Heart left ventricle (tissue), 16 donors: ENCODE data around the gene TSC1. TPM values are rescaled to one million over a fixed set of nuclear protein-coding genes. Genes with fewer than 3 reads are reported as not detected.

Experiments used
- ATAC-seq, 4 donors: fragments of 200-7000 bp; cut with Tn5 transposase; one replicate each; pipeline ENCODE4 v1.9.1; 2020 to 2022; ENCODE audit warnings: moderate library complexity in 4 of 4, mild to moderate bottlenecking in 3 of 4, moderate number of reproducible peaks in 1 of 4
- DNase-seq, 5 donors: peaks; one replicate each; pipeline ENCODE4 v3.0.0-alpha.2; 2020
- H3K27ac ChIP-seq, 12 donors: fragments of 200-600 bp; sonication (generic) in 4 of 12; one replicate each; pipeline versions ENCODE4 v1.5.0 to v1.8.0; 2016 to 2022; ENCODE audit warnings: mild to moderate bottlenecking in 2 of 12
- H3K27me3 ChIP-seq, 9 donors: fragments of 200-600 bp; sonication (generic) in 2 of 9; one replicate each; pipeline versions ENCODE4 v1.5.1 to v1.8.0; 2016 to 2022; ENCODE audit warnings: mild to moderate bottlenecking in 3 of 9
- H3K36me3 ChIP-seq, 9 donors: fragments of 200-600 bp; sonication (generic) in 2 of 9; one replicate each; pipeline versions ENCODE4 v1.5.0 to v1.8.0; 2018 to 2022; ENCODE audit warnings: mild to moderate bottlenecking in 2 of 9
- H3K4me1 ChIP-seq, 12 donors: fragments of 200-600 bp; sonication (generic) in 4 of 12; one replicate each; pipeline versions ENCODE4 v1.5.0 to v1.8.0; 2016 to 2022; ENCODE audit warnings: mild to moderate bottlenecking in 3 of 12
- H3K4me3 ChIP-seq, 12 donors: fragments of 200-600 bp; sonication (generic) in 4 of 12; one replicate each; pipeline versions ENCODE4 v1.5.0 to v1.8.0; 2017 to 2022; ENCODE audit warnings: mild to moderate bottlenecking in 9 of 12, moderate library complexity in 4 of 12
- H3K9me3 ChIP-seq, 12 donors: fragments of 200-600 bp; sonication (generic) in 4 of 12; one replicate each; pipeline versions ENCODE4 v1.5.0 to v1.8.0; 2016 to 2022; ENCODE audit warnings: mild to moderate bottlenecking in 1 of 12
- POLR2A ChIP-seq, 2 donors: fragments of 450-650 bp; IDR thresholded peaks; one replicate each; pipeline ENCODE4 v1.6.1; 2017; ENCODE audit warnings: antibody characterized with exemption in 2 of 2, mild to moderate bottlenecking in 2 of 2, moderate library complexity in 2 of 2
- WGBS, 4 donors: extraction: QIAGEN DNeasy Blood & Tissue Kit in 2 of 4; methylation state at CpG; one replicate each; pipeline versions ENCODE4 v1.1.5 to v1.1.7; 2013 to 2018; 5-methylcytosine and 5-hydroxymethylcytosine counted together
- intact Hi-C, 10 donors: fragments of 100-400 bp; cut with DNase I; formaldehyde crosslinking; loops; one replicate each; pipeline versions ENCODE4 v1.11.1 to v1.14.2; 2022
- polyA plus RNA-seq, 2 donors: library from polyadenylated mRNA; stranded (reverse); fragments of 200-250 nt; gene quantifications; one replicate each; pipeline ENCODE4 v1.2.3, GENCODE V29; 2013
- total RNA-seq, 9 donors: library from RNA; depleted of rRNA in 2 of 9; stranded (reverse); fragments of >200 nt in 2 of 9; fragmentation: NEBNext Ultra II Directional in 3 of 9; extraction: Animal tissue kit (Norgen Biotek cat#: 25700) in 3 of 9; gene quantifications; one replicate each; pipeline versions ENCODE4 v1.1.0 to v1.2.4, GENCODE V29; 2016 to 2023
- TF ChIP-seq, protein P1 (sequence below), 12 donors: fragments of 200-600 bp; sonication (generic) in 4 of 12; IDR thresholded peaks; one replicate each; pipeline versions ENCODE4 v1.5.0 to v1.8.0; 2018 to 2022; ENCODE audit warnings: antibody characterized with exemption in 12 of 12, mild to moderate bottlenecking in 5 of 12
- donor health status: ischemic (EF 13 %, LVEDD 7.1; RV severe dilation, severe dysfunction).
- donor health status: healthy with polysubstance abuse.
- donor health status: DM: no; HTN: yes; CAD: no.
- donor health status: DM: no; HTN: no; CAD: no.
- donor health status: ischemic (EF 25% LVEDD 6.9; RV normal size, moderate dysfunction).
- donor health status: ischemic (EF 25% LVEDD 5.7; RV mildly dilated, moderate dysfunction).
- donor health status: healthy.
- donor health status: DM: yes; HTN: yes; CAD: no.
- donor health status: ischemic (EF 35%, LVEDD 5.7; RV mildly dilated, moderate dysfunction).
- donor health status: nonischemic (EF 11% LVEDD 7.7; RV severe dilation, severe dysfunction).
- donor health status: DM: yes; HTN: yes; CAD: no.
- donor health status: PGD.
- donor health status: ischemic (EF 29% LVEDD 5.4; RV normal size, mild dysfunction).
- donor health status: nonischemic (EF 23%, LVEDD 6.1; RV moderate dilation, normal function).

TSC1 gene
- total and polyA plus RNA-seq, 11 donors = 16.2 to 87.6 (median 52.9) TPM

DNA sequence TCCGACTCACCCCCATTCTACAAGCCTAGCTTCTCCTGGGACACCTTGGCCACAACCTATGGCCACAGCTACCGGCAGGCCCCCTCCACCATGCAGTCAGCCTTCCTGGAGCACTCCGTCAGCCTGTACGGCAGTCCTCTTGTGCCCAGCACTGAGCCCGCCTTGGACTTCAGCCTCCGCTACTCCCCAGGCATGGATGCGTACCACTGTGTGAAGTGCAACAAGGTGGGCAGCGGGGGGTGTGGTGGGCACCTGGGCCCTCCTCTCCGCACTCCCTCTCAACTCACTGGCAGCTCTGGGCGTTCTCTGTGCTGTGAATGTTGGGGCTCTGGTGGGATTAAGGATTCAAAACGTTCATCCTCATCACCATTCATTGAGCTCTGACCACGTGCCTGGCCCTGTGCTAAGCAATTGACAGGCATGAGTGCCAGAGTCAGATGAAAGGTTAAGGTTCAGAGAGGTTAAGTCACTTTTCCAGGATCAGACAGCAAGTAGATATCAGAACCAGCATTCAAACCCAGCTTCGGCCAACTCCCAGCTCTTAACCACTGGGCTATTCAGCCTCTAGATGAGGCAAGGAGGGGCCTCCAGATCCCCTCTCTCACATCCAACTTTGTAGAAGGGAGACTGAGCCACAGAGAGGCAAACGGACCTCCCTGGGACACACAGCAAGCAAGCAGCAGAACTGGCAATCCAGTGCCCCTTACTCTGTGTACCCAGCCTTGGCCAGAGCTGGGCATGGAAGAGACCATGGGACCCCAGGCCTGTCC lies 44.0 kb upstream of the TSC1 start:
- DNase-seq (no peak), ATAC-seq (no peak)
- intact Hi-C loops = no loop called here
- H3K36me3 ChIP-seq = no peaks in the 10 kb centered on the region
- H3K4me3 ChIP-seq = no peak overlapping the region
- no peak overlapping the region for H3K27ac ChIP-seq
- H3K4me1 ChIP-seq = peaks cover 0 to 17% (median 0%) of the 10 kb centered on the region in 12 donors
- 84 to 86% (median 85%) methylated on average over 11 to 14 of the region's 14 CpGs for WGBS, 4 donors
- no peaks in the 10 kb centered on the region for H3K9me3 ChIP-seq
- H3K27me3 ChIP-seq = peaks cover 0 to 47% (median 7%) of the 10 kb centered on the region in 9 donors
- TF ChIP-seq POLR2A (IDR thresholded peaks at IDR 0.05) = no peak
- TF ChIP-seq, protein P1, sequence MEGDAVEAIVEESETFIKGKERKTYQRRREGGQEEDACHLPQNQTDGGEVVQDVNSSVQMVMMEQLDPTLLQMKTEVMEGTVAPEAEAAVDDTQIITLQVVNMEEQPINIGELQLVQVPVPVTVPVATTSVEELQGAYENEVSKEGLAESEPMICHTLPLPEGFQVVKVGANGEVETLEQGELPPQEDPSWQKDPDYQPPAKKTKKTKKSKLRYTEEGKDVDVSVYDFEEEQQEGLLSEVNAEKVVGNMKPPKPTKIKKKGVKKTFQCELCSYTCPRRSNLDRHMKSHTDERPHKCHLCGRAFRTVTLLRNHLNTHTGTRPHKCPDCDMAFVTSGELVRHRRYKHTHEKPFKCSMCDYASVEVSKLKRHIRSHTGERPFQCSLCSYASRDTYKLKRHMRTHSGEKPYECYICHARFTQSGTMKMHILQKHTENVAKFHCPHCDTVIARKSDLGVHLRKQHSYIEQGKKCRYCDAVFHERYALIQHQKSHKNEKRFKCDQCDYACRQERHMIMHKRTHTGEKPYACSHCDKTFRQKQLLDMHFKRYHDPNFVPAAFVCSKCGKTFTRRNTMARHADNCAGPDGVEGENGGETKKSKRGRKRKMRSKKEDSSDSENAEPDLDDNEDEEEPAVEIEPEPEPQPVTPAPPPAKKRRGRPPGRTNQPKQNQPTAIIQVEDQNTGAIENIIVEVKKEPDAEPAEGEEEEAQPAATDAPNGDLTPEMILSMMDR (IDR thresholded peaks at IDR 0.05) = no peak

DNA sequence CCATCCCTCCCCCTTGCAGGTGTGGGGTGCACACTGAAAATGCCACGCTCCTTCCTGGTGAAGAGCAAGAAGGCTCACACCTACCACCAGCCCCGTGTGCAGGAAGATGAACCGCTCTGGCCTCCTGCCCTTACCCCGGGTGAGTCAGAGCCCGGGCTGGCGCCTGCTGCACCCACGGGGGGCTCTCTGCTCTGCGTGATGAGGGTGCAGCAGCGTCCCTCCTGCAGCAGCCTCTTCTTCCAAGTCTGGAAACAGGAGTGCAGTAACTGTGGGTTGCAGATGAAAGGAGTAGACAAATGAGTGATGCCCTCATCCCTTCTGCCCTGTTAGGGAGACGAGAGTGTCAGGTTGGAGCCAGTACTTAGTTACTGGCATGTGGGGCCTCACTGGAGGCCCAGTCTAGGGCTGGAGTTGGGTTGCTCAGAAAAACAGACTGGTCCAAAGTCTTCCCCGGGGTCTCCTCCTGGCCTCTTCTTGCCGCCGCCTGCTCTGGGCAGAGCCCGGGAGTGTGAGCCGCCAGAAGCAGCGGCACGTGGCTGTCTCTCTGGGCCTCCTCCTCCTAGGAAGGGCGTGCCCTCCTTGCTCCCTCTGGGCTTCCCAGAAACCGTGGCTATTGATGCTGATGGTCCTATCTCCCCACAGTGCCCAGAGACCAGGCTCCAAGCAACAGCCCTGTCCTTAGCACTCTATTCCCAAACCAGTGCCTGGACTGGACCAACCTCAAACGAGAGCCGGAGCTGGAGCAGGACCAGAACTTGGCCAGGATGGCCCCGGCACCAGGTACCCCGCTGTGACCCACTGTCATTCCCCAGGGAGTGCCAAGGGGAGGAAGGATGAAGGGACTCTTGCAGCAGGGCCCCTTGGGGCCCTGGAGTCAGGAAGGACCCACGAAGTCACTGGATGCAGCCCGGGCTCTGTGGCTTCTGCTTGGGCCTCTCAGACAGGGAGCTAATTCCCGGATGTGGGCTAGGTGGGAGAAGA lies 42.5 kb upstream of the TSC1 start:
- ATAC-seq = peak; percentile 13 to 44 (median 28)
- Histone ChIP-seq H3K4me1 (peaks cover 0 to 17% (median 0%) of the 10 kb centered on the region in 12 donors), H3K27ac (peak overlapping the region in 1 of 12 donors; percentile 15), H3K36me3 (no peaks in the 10 kb centered on the region), H3K27me3 (peaks cover 0 to 51% (median 5%) of the 10 kb centered on the region in 9 donors), H3K4me3 (no peak overlapping the region), H3K9me3 (no peaks in the 10 kb centered on the region)
- intact Hi-C loops = no loop called here
- WGBS, 4 donors = 51 to 60% (median 57%) methylated on average over 16 to 26 of the region's 26 CpGs
- no peak for TF ChIP-seq POLR2A (IDR thresholded peaks at IDR 0.05)
- TF ChIP-seq, protein P1 (IDR thresholded peaks at IDR 0.05) = no peak
- no peak for DNase-seq

DNA sequence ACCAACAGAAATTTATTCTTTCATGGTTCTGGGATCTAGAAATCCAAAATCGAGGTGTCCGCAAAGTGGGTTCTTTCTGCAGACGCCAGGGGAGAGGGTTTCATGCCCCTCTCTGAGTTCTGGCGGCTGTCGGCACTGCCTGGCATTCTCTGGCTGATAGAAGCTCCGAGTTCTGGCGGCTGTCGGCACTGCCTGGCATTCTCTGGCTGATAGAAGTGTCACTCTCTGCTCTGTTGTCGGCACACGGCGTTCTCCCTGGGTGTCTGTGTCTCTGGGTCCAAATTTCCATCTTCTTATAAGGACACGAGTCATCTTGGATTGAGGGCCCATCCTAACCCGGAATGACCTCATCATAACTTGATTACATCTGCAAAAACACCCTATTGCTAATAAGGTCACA lies 41.7 kb upstream of the TSC1 start:
- peak in 3 of 5 donors; percentile 41 to 68 (median 60) for DNase-seq

More for the DNA sequence above, 41.7 kb upstream of the TSC1 start:
- peaks cover 0 to 17% (median 0%) of the 10 kb centered on the region in 12 donors for H3K4me1 ChIP-seq
- peak; percentile 62 to 86 (median 82) for ATAC-seq
- H3K27me3 ChIP-seq = peaks cover 0 to 55% (median 7%) of the 10 kb centered on the region in 9 donors
- H3K4me3 ChIP-seq = no peak overlapping the region
- no peaks in the 10 kb centered on the region for H3K9me3 ChIP-seq
- peak overlapping the region in 1 of 12 donors; percentile 15 for H3K27ac ChIP-seq
- WGBS, 4 donors = 38 to 55% (median 48%) methylated on average over 13 of the region's 13 CpGs
- TF ChIP-seq, protein P1 (IDR thresholded peaks at IDR 0.05) = no peak
- no peak for TF ChIP-seq POLR2A (IDR thresholded peaks at IDR 0.05)
- intact Hi-C loops = no loop called here
- H3K36me3 ChIP-seq = no peaks in the 10 kb centered on the region
